A673 (cell line): ENCODE measurements around the gene RAB6D.

Experiments used
- EZH2 ChIP-seq: fragments of 200-600 bp; sonication (generic); IDR thresholded peaks from 2 replicates; pipeline ENCODE4 v1.6.1; 2017; ENCODE audit warnings: borderline replicate concordance, low read depth, mild to moderate bottlenecking, mixed read lengths, antibody characterized with exemption, low read length; ENCODE audit not compliant: poor library complexity, severe bottlenecking
- TF ChIP-seq, protein P1 (sequence below): fragments of 300-800, 200-600 bp; sonication (generic); conservative IDR thresholded peaks from 2 replicates; pipeline ENCODE4 v1.5.1; 2017; ENCODE audit warnings: low read depth, mild to moderate bottlenecking, antibody characterized with exemption, low read length, moderate library complexity, mixed read lengths

DNA sequence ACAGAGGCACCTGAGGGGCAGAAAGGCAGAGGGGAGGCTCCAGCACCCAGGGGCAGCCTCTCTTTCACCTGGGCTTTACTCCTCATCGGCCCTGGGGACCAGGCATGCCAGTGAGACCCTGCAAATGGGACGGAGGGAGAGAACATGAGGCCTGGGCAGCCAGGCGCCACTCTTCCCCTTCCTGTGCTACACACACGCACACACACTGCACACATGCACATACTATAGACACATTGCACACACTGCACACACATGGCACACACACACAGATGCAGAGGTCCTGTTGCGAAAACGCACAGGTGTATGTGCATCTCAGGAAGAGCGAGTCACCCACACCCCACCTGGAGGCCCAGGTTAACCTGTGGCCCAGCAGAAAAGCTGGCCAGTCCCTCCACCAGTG is 3.4 kb upstream of the RAB6D start:
- TF ChIP-seq, protein P1, sequence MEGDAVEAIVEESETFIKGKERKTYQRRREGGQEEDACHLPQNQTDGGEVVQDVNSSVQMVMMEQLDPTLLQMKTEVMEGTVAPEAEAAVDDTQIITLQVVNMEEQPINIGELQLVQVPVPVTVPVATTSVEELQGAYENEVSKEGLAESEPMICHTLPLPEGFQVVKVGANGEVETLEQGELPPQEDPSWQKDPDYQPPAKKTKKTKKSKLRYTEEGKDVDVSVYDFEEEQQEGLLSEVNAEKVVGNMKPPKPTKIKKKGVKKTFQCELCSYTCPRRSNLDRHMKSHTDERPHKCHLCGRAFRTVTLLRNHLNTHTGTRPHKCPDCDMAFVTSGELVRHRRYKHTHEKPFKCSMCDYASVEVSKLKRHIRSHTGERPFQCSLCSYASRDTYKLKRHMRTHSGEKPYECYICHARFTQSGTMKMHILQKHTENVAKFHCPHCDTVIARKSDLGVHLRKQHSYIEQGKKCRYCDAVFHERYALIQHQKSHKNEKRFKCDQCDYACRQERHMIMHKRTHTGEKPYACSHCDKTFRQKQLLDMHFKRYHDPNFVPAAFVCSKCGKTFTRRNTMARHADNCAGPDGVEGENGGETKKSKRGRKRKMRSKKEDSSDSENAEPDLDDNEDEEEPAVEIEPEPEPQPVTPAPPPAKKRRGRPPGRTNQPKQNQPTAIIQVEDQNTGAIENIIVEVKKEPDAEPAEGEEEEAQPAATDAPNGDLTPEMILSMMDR, result no peak
- TF ChIP-seq EZH2, result no peak
